ENCODE results near the gene UNC13C. TPM values are rescaled to one million over a fixed set of nuclear protein-coding genes. Genes with fewer than 3 reads are reported as not detected.

The UNC13C gene
- total and polyA plus RNA-seq, 2 donors (not counting 3 experiments of a cell fraction or from before 2014, with no cell fraction given): not detected

GRCh38 chr15:54045397-54045796 lies 67.2 kb downstream of the UNC13C start:
- CTCF ChIA-PET: no interaction called here
- no peaks in the 10 kb centered on the region for H3K79me2 ChIP-seq (ENCODE audit: control insufficient read depth, insufficient read depth, low read length)

More at GRCh38 chr15:54045397-54045796, 67.2 kb downstream of the UNC13C start:
- Histone ChIP-seq H3K4me2 (ENCODE audit: insufficient read depth, low read length) (no peak overlapping the region), H2AFZ (ENCODE audit: low read depth, low read length) (no peak overlapping the region), H3K9me3 (replicated peaks; ENCODE audit: control insufficient read depth, insufficient read depth, low read length) (no peaks in the 10 kb centered on the region), H3K27ac (ENCODE audit: insufficient read depth, low read depth, low read length) (no peak overlapping the region), H3K9me1 (replicated peaks; ENCODE audit: control insufficient read depth, extremely low read depth, insufficient read depth, low read length) (no peaks in the 10 kb centered on the region), H3K9ac (replicated peaks; ENCODE audit: extremely low read depth, insufficient read depth, low read length) (no peak overlapping the region), H3K4me3 (replicated peaks in 1 of 3; ENCODE audit: insufficient read depth in 1 of 3, low read depth in 1 of 3, low read length in 3 of 3) (no peak overlapping the region), H4K20me1 (replicated peaks; ENCODE audit: control insufficient read depth, extremely low read depth, insufficient read depth, low read length) (no peaks in the 10 kb centered on the region), H3K4me1 (ENCODE audit: control insufficient read depth, extremely low read depth, insufficient read depth, low read length) (no peaks in the 10 kb centered on the region), H3K27me3 (ENCODE audit: control insufficient read depth in 2 of 2, insufficient read depth in 2 of 2, low read length in 2 of 2) (no peaks in the 10 kb centered on the region), H3K36me3 (ENCODE audit: control insufficient read depth in 2 of 2, extremely low read depth in 1 of 2, insufficient read depth in 2 of 2, low read length in 2 of 2) (no peaks in the 10 kb centered on the region)
- POLR2A ChIA-PET: no interaction called here
- FAIRE-seq: no peak
- dilution Hi-C loops (cut with MboI; ENCODE audit: extremely low pct_ligation_motif_present, low sequenced_read_pairs) (no loop called here), intact Hi-C loops (cut with micrococcal nuclease) (no loop called here)
- TF ChIP-seq EZH2 (IDR thresholded peaks at IDR 0.05; ENCODE audit: borderline replicate concordance, low read depth, low read length, severe bottlenecking) (no peak), CTCF (IDR thresholded peaks at IDR 0.05; ENCODE audit: extremely low read depth in 1 of 2, insufficient read depth in 1 of 2, low read depth in 1 of 2, low read length in 2 of 2) (no peak), FOS (IDR thresholded peaks at IDR 0.05; ENCODE audit: borderline replicate concordance, insufficient read depth, low read length) (no peak), JUN (IDR thresholded peaks at IDR 0.05; ENCODE audit: borderline replicate concordance, insufficient read depth, insufficient read length, low read depth) (no peak), MAX (IDR thresholded peaks at IDR 0.05; ENCODE audit: insufficient read depth, insufficient read length) (no peak), POLR2A (IDR thresholded peaks at IDR 0.05; ENCODE audit: low read depth, low read length) (no peak), POLR2AphosphoS5 (IDR thresholded peaks at IDR 0.05; ENCODE audit: insufficient read depth, low read depth, low read length) (no peak), MYC (IDR thresholded peaks at IDR 0.05; ENCODE audit: low read depth, low read length) (no peak), GATA2 (IDR thresholded peaks at IDR 0.05; ENCODE audit: insufficient read depth, insufficient read length, low read depth, low read length) (no peak)
- no peak for DNase-seq (ENCODE audit: low read depth, low spot score)
- no TSS peak for BruUV-seq (replicated peaks)

All from endothelial cell of umbilical vein (primary cell).